Erythroblast (primary cell): ENCODE data around the gene IFT81.

ENCODE experiments used
- GATA1 ChIP-seq: IDR thresholded peaks from 2 replicates; pipeline ENCODE4 v1.6.1; 2011; ENCODE audit warnings: low read depth, mild to moderate bottlenecking, control low read depth, low read length, moderate library complexity
- POLR2A ChIP-seq: IDR thresholded peaks from 2 replicates; pipeline ENCODE4 v1.6.1; 2011; ENCODE audit warnings: mild to moderate bottlenecking, low read length

- TF ChIP-seq POLR2A (no peak), GATA1 (no peak)
Observed at GRCh38 chr12:110244829-110245228, 120.7 kb downstream of the IFT81 start.
